Neural progenitor cell (in vitro differentiated cells): ENCODE data around the gene ZSWIM6. TPM values are rescaled to one million over a fixed set of nuclear protein-coding genes. Genes with fewer than 3 reads are reported as not detected.
A peak's percentile ranks its signal among the peaks of the same experiment; 100 is the strongest.

Source experiments
- DNase-seq: peaks from one replicate; pipeline ENCODE4 v3.0.0-alpha.2; 2016; ENCODE audit warnings: low spot score
- H2AFZ ChIP-seq: fragments of 200-600 bp; sonication (generic); replicated peaks from 2 replicates; pipeline ENCODE4 v1.6.1; 2016; ENCODE audit warnings: antibody characterized with exemption
- H3F3A ChIP-seq: fragments of 200-600 bp; sonication (generic); 2 replicates; pipeline ENCODE4 v1.6.1; 2016; ENCODE audit warnings: antibody characterized with exemption, low read depth
- H3K27ac ChIP-seq: fragments of 200-600 bp; sonication (generic); 2 replicates; pipeline ENCODE4 v1.5.1; 2016; ENCODE audit warnings: mild to moderate bottlenecking
- H3K27me3 ChIP-seq: fragments of 200-600 bp; sonication (generic); 2 replicates; pipeline ENCODE4 v1.6.1; 2016; ENCODE audit warnings: mild to moderate bottlenecking, moderate library complexity
- H3K36me3 ChIP-seq: fragments of 200-600 bp; sonication (generic); 2 replicates; pipeline ENCODE4 v1.5.1; 2016
- H3K4me1 ChIP-seq: fragments of 200-600 bp; sonication (generic); 2 replicates; pipeline ENCODE4 v1.6.1; 2016; ENCODE audit warnings: mixed run types
- H3K4me2 ChIP-seq: fragments of 200-600 bp; sonication (generic); 2 replicates; pipeline ENCODE4 v1.6.1; 2016
- H3K4me3 ChIP-seq: fragments of 200-600 bp; sonication (generic); 2 replicates; pipeline ENCODE4 v1.5.1; 2016
- H3K79me2 ChIP-seq: fragments of 200-600 bp; sonication (generic); 2 replicates; pipeline ENCODE4 v1.6.1; 2016; ENCODE audit warnings: low read depth
- H3K9ac ChIP-seq: fragments of 200-600 bp; sonication (generic); 2 replicates; pipeline ENCODE4 v1.6.1; 2016
- H3K9me3 ChIP-seq: fragments of 200-600 bp; sonication (generic); 2 replicates; pipeline ENCODE4 v1.5.1; 2016; ENCODE audit warnings: low read depth
- H4K20me1 ChIP-seq: fragments of 200-600 bp; sonication (generic); 2 replicates; pipeline ENCODE4 v1.6.1; 2016; ENCODE audit warnings: low read depth
- H3K27ac Mint-ChIP-seq: 3 replicates; pipeline ENCODE4 v1.8.0; 2021; ENCODE audit warnings: mixed read lengths
- H3K27me3 Mint-ChIP-seq: 2 replicates; pipeline ENCODE4 v1.8.0; 2022; ENCODE audit warnings: low read depth, mild to moderate bottlenecking, inconsistent platforms, moderate library complexity, mixed read lengths; ENCODE audit not compliant: insufficient read depth
- H3K36me3 Mint-ChIP-seq: 3 replicates; pipeline ENCODE4 v1.8.0; 2021; ENCODE audit warnings: mixed read lengths
- H3K4me1 Mint-ChIP-seq: 3 replicates; pipeline ENCODE4 v1.8.0; 2021; ENCODE audit warnings: mixed read lengths
- H3K4me3 Mint-ChIP-seq: 3 replicates; pipeline ENCODE4 v1.8.0; 2021; ENCODE audit warnings: mild to moderate bottlenecking, moderate library complexity, mixed read lengths
- H3K9me3 Mint-ChIP-seq: 3 replicates; pipeline ENCODE4 v1.8.0; 2020; ENCODE audit warnings: mixed read lengths
- CTCF ChIP-seq: fragments of 200-600 bp; sonication (generic); IDR thresholded peaks from 2 replicates; pipeline ENCODE4 v1.5.1; 2017; ENCODE audit warnings: antibody characterized with exemption, mild to moderate bottlenecking
- EZH2 ChIP-seq: fragments of 200-600 bp; sonication (generic); IDR thresholded peaks from 2 replicates; pipeline ENCODE4 v1.6.1; 2017; ENCODE audit warnings: antibody characterized with exemption, mild to moderate bottlenecking, moderate library complexity
- EZH2phosphoT487 ChIP-seq: fragments of 200-600 bp; sonication (generic); IDR thresholded peaks from 2 replicates; pipeline ENCODE4 v1.6.1; 2017; ENCODE audit warnings: antibody characterized with exemption
- total RNA-seq: library from RNA; depleted of rRNA; stranded (reverse); fragments of >200 nt; gene quantifications from 2 replicates; pipeline ENCODE4 v1.2.3, GENCODE V29; 2015; ENCODE audit warnings: low replicate concordance

ZSWIM6 gene
- total RNA-seq, 1 donor from 2014 or later: 32.2 TPM

- no peak for TF ChIP-seq EZH2
- TF ChIP-seq EZH2phosphoT487: no peak
- no peak for TF ChIP-seq CTCF
- Mint-ChIP-seq H3K27me3 (no peaks in the 10 kb centered on the region), H3K27ac (no peak overlapping the region), H3K4me3 (no peak overlapping the region), H3K4me1 (peaks cover 4% of the 10 kb centered on the region), H3K9me3 (no peaks in the 10 kb centered on the region), H3K36me3 (no peaks in the 10 kb centered on the region)
- no peaks in the 10 kb centered on the region for H4K20me1 ChIP-seq
- H3K36me3 ChIP-seq: no peaks in the 10 kb centered on the region
- no peaks in the 10 kb centered on the region for H3K9me3 ChIP-seq
- no peak overlapping the region for H3K27ac ChIP-seq
- no peak overlapping the region for H3K4me3 ChIP-seq
- H3K79me2 ChIP-seq: no peaks in the 10 kb centered on the region
- H2AFZ ChIP-seq: peak overlapping the region; percentile 61
- H3F3A ChIP-seq: no peaks in the 10 kb centered on the region
- no peak for DNase-seq
- no peaks in the 10 kb centered on the region for H3K27me3 ChIP-seq
- no peak overlapping the region for H3K9ac ChIP-seq
- no peak overlapping the region for H3K4me2 ChIP-seq
- peaks cover 20% of the 10 kb centered on the region for H3K4me1 ChIP-seq
These were observed 33.5 kb upstream of the ZSWIM6 start for GRCh38 chr5:61298580-61298979.

GRCh38 chr5:61299261-61299681 is 32.8 kb upstream of the ZSWIM6 start:
- Histone ChIP-seq H4K20me1 (no peaks in the 10 kb centered on the region), H3K27me3 (no peaks in the 10 kb centered on the region), H3K9me3 (no peaks in the 10 kb centered on the region), H3K27ac (no peak overlapping the region), H3K79me2 (no peaks in the 10 kb centered on the region), H3K9ac (no peak overlapping the region), H3K36me3 (no peaks in the 10 kb centered on the region), H3K4me2 (no peak overlapping the region), H3K4me1 (peaks cover 20% of the 10 kb centered on the region), H2AFZ (no peak overlapping the region), H3K4me3 (no peak overlapping the region), H3F3A (no peaks in the 10 kb centered on the region)
- no peak for TF ChIP-seq EZH2
- Mint-ChIP-seq H3K4me3 (no peak overlapping the region), H3K9me3 (no peaks in the 10 kb centered on the region), H3K27me3 (no peaks in the 10 kb centered on the region), H3K36me3 (no peaks in the 10 kb centered on the region), H3K4me1 (peaks cover 4% of the 10 kb centered on the region), H3K27ac (no peak overlapping the region)
- no peak for DNase-seq

- no peaks in the 10 kb centered on the region for H3K79me2 ChIP-seq
- TF ChIP-seq CTCF: no peak
- TF ChIP-seq EZH2phosphoT487: no peak
- no peak for TF ChIP-seq EZH2
- H2AFZ ChIP-seq: peak overlapping the region; percentile 65
- H4K20me1 ChIP-seq: no peaks in the 10 kb centered on the region
- no peak overlapping the region for H3K4me2 ChIP-seq
- no peak overlapping the region for H3K4me3 ChIP-seq
- H3K9ac ChIP-seq: no peak overlapping the region
- DNase-seq: peak; percentile 27
- Mint-ChIP-seq H3K9me3 (no peaks in the 10 kb centered on the region), H3K36me3 (no peaks in the 10 kb centered on the region), H3K27ac (no peak overlapping the region), H3K4me1 (peaks cover 17% of the 10 kb centered on the region), H3K4me3 (no peak overlapping the region), H3K27me3 (peaks cover 5% of the 10 kb centered on the region)
- H3F3A ChIP-seq: no peaks in the 10 kb centered on the region
- H3K27ac ChIP-seq: no peak overlapping the region
- H3K4me1 ChIP-seq: peaks cover 20% of the 10 kb centered on the region
- H3K27me3 ChIP-seq: no peaks in the 10 kb centered on the region
- H3K36me3 ChIP-seq: no peaks in the 10 kb centered on the region
- H3K9me3 ChIP-seq: no peaks in the 10 kb centered on the region
These were observed 30.5 kb upstream of the ZSWIM6 start for GRCh38 chr5:61301341-61302199.

GRCh38 chr5:61302200-61302563 is 29.9 kb upstream of the ZSWIM6 start:
- no peak overlapping the region for H3K4me2 ChIP-seq
- no peak overlapping the region for H3K9ac ChIP-seq
- TF ChIP-seq EZH2: no peak
- TF ChIP-seq CTCF: no peak
- TF ChIP-seq EZH2phosphoT487: no peak
- peak overlapping the region; percentile 65 for H2AFZ ChIP-seq
- H3K4me3 ChIP-seq: no peak overlapping the region
- H3K4me3 Mint-ChIP-seq: no peak overlapping the region
- H3K79me2 ChIP-seq: no peaks in the 10 kb centered on the region
- H4K20me1 ChIP-seq: no peaks in the 10 kb centered on the region
- H3K27me3 Mint-ChIP-seq: peaks cover 7% of the 10 kb centered on the region
- H3K27ac ChIP-seq: no peak overlapping the region
- H3K9me3 Mint-ChIP-seq: no peaks in the 10 kb centered on the region
- DNase-seq: no peak
- no peaks in the 10 kb centered on the region for H3F3A ChIP-seq
- H3K4me1 Mint-ChIP-seq: peaks cover 17% of the 10 kb centered on the region
- peaks cover 20% of the 10 kb centered on the region for H3K4me1 ChIP-seq
- no peaks in the 10 kb centered on the region for H3K9me3 ChIP-seq
- no peaks in the 10 kb centered on the region for H3K36me3 ChIP-seq
- H3K27ac Mint-ChIP-seq: no peak overlapping the region
- H3K27me3 ChIP-seq: no peaks in the 10 kb centered on the region
- no peaks in the 10 kb centered on the region for H3K36me3 Mint-ChIP-seq
